Stimulated activated CD4-positive, alpha-beta T cell treated with anti-CD3 and anti-CD28 coated beads, TNF-alpha, amount 100 ng/mL, for 24 hours (primary cell): ENCODE measurements around the gene GNPTG.
A peak's percentile ranks its signal among the peaks of the same experiment; 100 is the strongest.

Experiments
- DNase-seq, 3 experiments: peaks; one replicate each; pipeline ENCODE4 v3.0.0-alpha.2; 2020; ENCODE audit warnings: low read depth in 3 of 3

GNPTG gene

GRCh38 chr16:1371054-1371978, 19.6 kb downstream of the GNPTG start:
- DNase-seq: no peak

- no peak for DNase-seq
Observed at GRCh38 chr16:1372292-1372950, 20.7 kb downstream of the GNPTG start.

- DNase-seq: no peak
Observed at GRCh38 chr16:1374418-1375297, 22.9 kb downstream of the GNPTG start.

- no peak for DNase-seq
Observed at GRCh38 chr16:1375298-1375640, 23.5 kb downstream of the GNPTG start.

- no peak for DNase-seq
Observed at GRCh38 chr16:1375741-1376410, 24.1 kb downstream of the GNPTG start.

- DNase-seq: no peak
Observed at GRCh38 chr16:1377406-1378010, 25.8 kb downstream of the GNPTG start.

GRCh38 chr16:1378087-1378803, 26.5 kb downstream of the GNPTG start:
- no peak for DNase-seq

GRCh38 chr16:1378804-1379303, 27.1 kb downstream of the GNPTG start:
- DNase-seq: peak; percentile 45 to 73 (median 45)

GRCh38 chr16:1379304-1380076, 27.8 kb downstream of the GNPTG start:
- DNase-seq: peak; percentile 54 to 70 (median 69)

- no peak for DNase-seq
Observed at GRCh38 chr16:1380195-1380594, 28.5 kb downstream of the GNPTG start.

GRCh38 chr16:1381612-1382406, 30.1 kb downstream of the GNPTG start:
- DNase-seq: no peak

- no peak for DNase-seq
Observed at GRCh38 chr16:1383556-1383955, 31.8 kb downstream of the GNPTG start.

- DNase-seq: no peak
Observed at GRCh38 chr16:1385232-1385631, 33.5 kb downstream of the GNPTG start.

- no peak for DNase-seq
Observed at GRCh38 chr16:1387331-1387730, 35.6 kb downstream of the GNPTG start.

- DNase-seq: no peak
Observed at GRCh38 chr16:1389762-1390161, 38.0 kb downstream of the GNPTG start.

GRCh38 chr16:1390239-1390779, 38.6 kb downstream of the GNPTG start:
- no peak for DNase-seq

GRCh38 chr16:1392826-1393225, 41.1 kb downstream of the GNPTG start:
- no peak for DNase-seq

- DNase-seq: no peak
Observed at GRCh38 chr16:1393613-1394176, 42.0 kb downstream of the GNPTG start.
